GM12878 (cell line): Measurements from ENCODE around the gene GUK1.

ENCODE experiments used
- CHD1 ChIP-seq: IDR thresholded peaks from 2 replicates; pipeline ENCODE4 v1.6.1; 2012; ENCODE audit warnings: low read depth, low read length, improper control_type of control experiment
- EGR1 ChIP-seq, 2 experiments: IDR thresholded peaks; 1 replicate in 1 of 2; 2 replicates in 1 of 2; pipeline ENCODE4 v1.6.1; 2011 to 2012; ENCODE audit warnings: low read depth in 2 of 2, low read length in 2 of 2, borderline replicate concordance in 1 of 2, mild to moderate bottlenecking in 1 of 2, moderate library complexity in 1 of 2
- PAX5 ChIP-seq: IDR thresholded peaks from 2 replicates; pipeline ENCODE4 v1.6.1; 2011; ENCODE audit warnings: low read depth, low read length, borderline replicate concordance
- POLR2AphosphoS5 ChIP-seq: IDR thresholded peaks from 2 replicates; pipeline ENCODE4 v1.6.1; 2011; ENCODE audit warnings: mild to moderate bottlenecking, low read length, inconsistent platforms
- RFX5 ChIP-seq: IDR thresholded peaks from 2 replicates; pipeline ENCODE4 v1.6.1; 2011; ENCODE audit warnings: low read depth, low read length, improper control_type of control experiment
- SMC3 ChIP-seq: IDR thresholded peaks from 2 replicates; pipeline ENCODE4 v1.6.1; 2011; ENCODE audit warnings: low read length, improper control_type of control experiment, borderline replicate concordance
- TF ChIP-seq, protein P1 (sequence below), 3 experiments: IDR thresholded peaks in 2 of 3; conservative IDR thresholded peaks in 1 of 3; 2 replicates each; pipeline ENCODE4 v1.5.1; 2011; ENCODE audit warnings: low read depth in 3 of 3, low read length in 3 of 3, mild to moderate bottlenecking in 3 of 3, control low read depth in 2 of 3, moderate library complexity in 2 of 3, inconsistent platforms in 1 of 3, mixed read lengths in 1 of 3; ENCODE audit not compliant: control insufficient read depth in 2 of 3, insufficient read depth in 1 of 3; ENCODE audit errors: extremely low read depth in 1 of 3

GRCh38 chr1:228094432-228095016, 45.6 kb upstream of the GUK1 start:
- TF ChIP-seq, protein P1, sequence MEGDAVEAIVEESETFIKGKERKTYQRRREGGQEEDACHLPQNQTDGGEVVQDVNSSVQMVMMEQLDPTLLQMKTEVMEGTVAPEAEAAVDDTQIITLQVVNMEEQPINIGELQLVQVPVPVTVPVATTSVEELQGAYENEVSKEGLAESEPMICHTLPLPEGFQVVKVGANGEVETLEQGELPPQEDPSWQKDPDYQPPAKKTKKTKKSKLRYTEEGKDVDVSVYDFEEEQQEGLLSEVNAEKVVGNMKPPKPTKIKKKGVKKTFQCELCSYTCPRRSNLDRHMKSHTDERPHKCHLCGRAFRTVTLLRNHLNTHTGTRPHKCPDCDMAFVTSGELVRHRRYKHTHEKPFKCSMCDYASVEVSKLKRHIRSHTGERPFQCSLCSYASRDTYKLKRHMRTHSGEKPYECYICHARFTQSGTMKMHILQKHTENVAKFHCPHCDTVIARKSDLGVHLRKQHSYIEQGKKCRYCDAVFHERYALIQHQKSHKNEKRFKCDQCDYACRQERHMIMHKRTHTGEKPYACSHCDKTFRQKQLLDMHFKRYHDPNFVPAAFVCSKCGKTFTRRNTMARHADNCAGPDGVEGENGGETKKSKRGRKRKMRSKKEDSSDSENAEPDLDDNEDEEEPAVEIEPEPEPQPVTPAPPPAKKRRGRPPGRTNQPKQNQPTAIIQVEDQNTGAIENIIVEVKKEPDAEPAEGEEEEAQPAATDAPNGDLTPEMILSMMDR (IDR thresholded peaks at IDR 0.05 in 2 of 3, conservative IDR thresholded peaks at IDR 0.05 in 1 of 3; ENCODE audit: control insufficient read depth in 2 of 3, extremely low read depth in 1 of 3, insufficient read depth in 1 of 3, low read depth in 3 of 3, low read length in 3 of 3): no peak
- TF ChIP-seq RFX5: no peak
- TF ChIP-seq CHD1: no peak
- no peak for TF ChIP-seq SMC3
- no peak for TF ChIP-seq PAX5
- no peak for TF ChIP-seq EGR1 (IDR thresholded peaks at IDR 0.05; ENCODE audit: borderline replicate concordance in 1 of 2, low read depth in 2 of 2, low read length in 2 of 2)
- no peak for TF ChIP-seq POLR2AphosphoS5
